Measurements from ENCODE around the gene TPP1. TPM values are rescaled to one million over a fixed set of nuclear protein-coding genes. Genes with fewer than 3 reads are reported as not detected.
A peak's percentile ranks its signal among the peaks of the same experiment; 100 is the strongest.

Gene TPP1
- total and polyA plus RNA-seq, 9 of the 15 experiments (the other 6 are each of a cell fraction or from before 2014, with no cell fraction given): 7.5 to 75.8 (median 15.7) TPM

DNA sequence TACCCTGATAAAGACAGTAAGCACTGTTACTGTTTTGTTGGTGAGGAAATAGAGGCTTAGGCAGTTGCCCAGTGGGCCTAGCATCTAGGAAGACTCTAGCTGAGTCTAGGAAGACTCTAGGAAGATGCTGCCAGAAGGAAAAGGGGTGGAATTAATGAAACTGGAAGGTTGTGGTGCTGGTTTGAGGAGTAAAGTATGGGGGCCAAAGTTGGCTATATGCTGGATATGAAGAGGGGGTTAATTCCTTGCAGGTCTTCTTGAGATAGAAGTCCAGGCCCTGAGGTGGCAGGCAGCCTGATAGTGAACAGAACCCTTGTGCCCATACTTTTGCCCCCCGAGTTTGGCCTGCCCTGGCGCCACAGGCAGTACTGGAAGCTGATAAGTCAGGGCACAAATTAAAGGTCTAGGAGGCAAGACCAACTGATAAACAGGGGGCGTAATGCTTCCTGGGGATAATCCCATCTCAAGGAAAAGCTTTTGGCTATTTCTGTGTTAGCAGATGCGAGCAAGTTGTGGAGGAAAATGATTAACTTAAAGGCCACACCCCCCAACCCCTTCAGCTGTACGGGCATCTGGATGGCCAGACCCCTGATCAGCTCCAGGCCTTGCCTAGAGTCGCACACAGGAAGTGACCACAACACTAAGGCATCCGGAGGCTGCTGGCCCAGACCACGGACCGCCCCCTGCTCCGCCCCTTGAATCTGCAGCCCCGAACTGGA lies 12.6 kb downstream of the TPP1 start (continued):
- TF ChIP-seq ZNF121 (CRISPR knock-in tag; conservative IDR thresholded peaks at IDR 0.05): no peak
- TF ChIP-seq KDM2B (CRISPR knock-in tag; IDR thresholded peaks at IDR 0.05): no peak
- TF ChIP-seq PPARD (CRISPR knock-in tag; IDR thresholded peaks at IDR 0.05): no peak
- no peak for TF ChIP-seq PCBP2 (IDR thresholded peaks at IDR 0.05; ENCODE audit: low read depth, low read length, poor library complexity, severe bottlenecking)
- 0 out of 2 replicates have a peak, but pooled peaks have one; percentile 30 for TF ChIP-seq SMAD3 (CRISPR knock-in tag; conservative IDR thresholded peaks at IDR 0.05)
- TF ChIP-seq HDAC6 (IDR thresholded peaks at IDR 0.05; ENCODE audit: low read depth, low read length): no peak
- no peak for TF ChIP-seq HLTF (IDR thresholded peaks at IDR 0.05)
- TF ChIP-seq NRF1 (conservative IDR thresholded peaks at IDR 0.05 in 1 of 2, IDR thresholded peaks at IDR 0.05 in 1 of 2): peak; percentile 38 to 50; a peak in 3 of 4 replicates
- TF ChIP-seq BCL6 (CRISPR knock-in tag; IDR thresholded peaks at IDR 0.05): 0 out of 2 replicates have a peak, but pooled peaks have one; percentile 7
- TF ChIP-seq, protein P1, sequence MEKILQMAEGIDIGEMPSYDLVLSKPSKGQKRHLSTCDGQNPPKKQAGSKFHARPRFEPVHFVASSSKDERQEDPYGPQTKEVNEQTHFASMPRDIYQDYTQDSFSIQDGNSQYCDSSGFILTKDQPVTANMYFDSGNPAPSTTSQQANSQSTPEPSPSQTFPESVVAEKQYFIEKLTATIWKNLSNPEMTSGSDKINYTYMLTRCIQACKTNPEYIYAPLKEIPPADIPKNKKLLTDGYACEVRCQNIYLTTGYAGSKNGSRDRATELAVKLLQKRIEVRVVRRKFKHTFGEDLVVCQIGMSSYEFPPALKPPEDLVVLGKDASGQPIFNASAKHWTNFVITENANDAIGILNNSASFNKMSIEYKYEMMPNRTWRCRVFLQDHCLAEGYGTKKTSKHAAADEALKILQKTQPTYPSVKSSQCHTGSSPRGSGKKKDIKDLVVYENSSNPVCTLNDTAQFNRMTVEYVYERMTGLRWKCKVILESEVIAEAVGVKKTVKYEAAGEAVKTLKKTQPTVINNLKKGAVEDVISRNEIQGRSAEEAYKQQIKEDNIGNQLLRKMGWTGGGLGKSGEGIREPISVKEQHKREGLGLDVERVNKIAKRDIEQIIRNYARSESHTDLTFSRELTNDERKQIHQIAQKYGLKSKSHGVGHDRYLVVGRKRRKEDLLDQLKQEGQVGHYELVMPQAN (IDR thresholded peaks at IDR 0.05; ENCODE audit: borderline replicate concordance): no peak
- no peak for TF ChIP-seq HNRNPK (IDR thresholded peaks at IDR 0.05; ENCODE audit: low read depth, low read length, poor library complexity, severe bottlenecking)
- no peak for TF ChIP-seq IRF2 (CRISPR knock-in tag; IDR thresholded peaks at IDR 0.05)
- TF ChIP-seq SIN3A (IDR thresholded peaks at IDR 0.05; ENCODE audit: borderline replicate concordance in 2 of 2, control insufficient read depth in 1 of 2, low read depth in 2 of 2, low read length in 2 of 2): peak in 1 of 2 experiments; percentile 64; a peak in 1 of 4 replicates
- no peak for TF ChIP-seq NONO (IDR thresholded peaks at IDR 0.05; ENCODE audit: low read depth in 2 of 2, low read length in 1 of 2)
- TF ChIP-seq CBFA2T3 (IDR thresholded peaks at IDR 0.05): peak; percentile 49
- TF ChIP-seq, protein P2, sequence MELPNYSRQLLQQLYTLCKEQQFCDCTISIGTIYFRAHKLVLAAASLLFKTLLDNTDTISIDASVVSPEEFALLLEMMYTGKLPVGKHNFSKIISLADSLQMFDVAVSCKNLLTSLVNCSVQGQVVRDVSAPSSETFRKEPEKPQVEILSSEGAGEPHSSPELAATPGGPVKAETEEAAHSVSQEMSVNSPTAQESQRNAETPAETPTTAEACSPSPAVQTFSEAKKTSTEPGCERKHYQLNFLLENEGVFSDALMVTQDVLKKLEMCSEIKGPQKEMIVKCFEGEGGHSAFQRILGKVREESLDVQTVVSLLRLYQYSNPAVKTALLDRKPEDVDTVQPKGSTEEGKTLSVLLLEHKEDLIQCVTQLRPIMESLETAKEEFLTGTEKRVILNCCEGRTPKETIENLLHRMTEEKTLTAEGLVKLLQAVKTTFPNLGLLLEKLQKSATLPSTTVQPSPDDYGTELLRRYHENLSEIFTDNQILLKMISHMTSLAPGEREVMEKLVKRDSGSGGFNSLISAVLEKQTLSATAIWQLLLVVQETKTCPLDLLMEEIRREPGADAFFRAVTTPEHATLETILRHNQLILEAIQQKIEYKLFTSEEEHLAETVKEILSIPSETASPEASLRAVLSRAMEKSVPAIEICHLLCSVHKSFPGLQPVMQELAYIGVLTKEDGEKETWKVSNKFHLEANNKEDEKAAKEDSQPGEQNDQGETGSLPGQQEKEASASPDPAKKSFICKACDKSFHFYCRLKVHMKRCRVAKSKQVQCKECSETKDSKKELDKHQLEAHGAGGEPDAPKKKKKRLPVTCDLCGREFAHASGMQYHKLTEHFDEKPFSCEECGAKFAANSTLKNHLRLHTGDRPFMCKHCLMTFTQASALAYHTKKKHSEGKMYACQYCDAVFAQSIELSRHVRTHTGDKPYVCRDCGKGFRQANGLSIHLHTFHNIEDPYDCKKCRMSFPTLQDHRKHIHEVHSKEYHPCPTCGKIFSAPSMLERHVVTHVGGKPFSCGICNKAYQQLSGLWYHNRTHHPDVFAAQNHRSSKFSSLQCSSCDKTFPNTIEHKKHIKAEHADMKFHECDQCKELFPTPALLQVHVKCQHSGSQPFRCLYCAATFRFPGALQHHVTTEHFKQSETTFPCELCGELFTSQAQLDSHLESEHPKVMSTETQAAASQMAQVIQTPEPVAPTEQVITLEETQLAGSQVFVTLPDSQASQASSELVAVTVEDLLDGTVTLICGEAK (IDR thresholded peaks at IDR 0.05): peak; percentile 66; the same call in 1 of the 2 replicates
- TF ChIP-seq, protein P2 (CRISPR knock-in tag; IDR thresholded peaks at IDR 0.05): no peak
- no peak for TF ChIP-seq ZNF239 (CRISPR knock-in tag; IDR thresholded peaks at IDR 0.05)

All from K562 (cell line).